ENCODE results near the gene RHOU.

DNA sequence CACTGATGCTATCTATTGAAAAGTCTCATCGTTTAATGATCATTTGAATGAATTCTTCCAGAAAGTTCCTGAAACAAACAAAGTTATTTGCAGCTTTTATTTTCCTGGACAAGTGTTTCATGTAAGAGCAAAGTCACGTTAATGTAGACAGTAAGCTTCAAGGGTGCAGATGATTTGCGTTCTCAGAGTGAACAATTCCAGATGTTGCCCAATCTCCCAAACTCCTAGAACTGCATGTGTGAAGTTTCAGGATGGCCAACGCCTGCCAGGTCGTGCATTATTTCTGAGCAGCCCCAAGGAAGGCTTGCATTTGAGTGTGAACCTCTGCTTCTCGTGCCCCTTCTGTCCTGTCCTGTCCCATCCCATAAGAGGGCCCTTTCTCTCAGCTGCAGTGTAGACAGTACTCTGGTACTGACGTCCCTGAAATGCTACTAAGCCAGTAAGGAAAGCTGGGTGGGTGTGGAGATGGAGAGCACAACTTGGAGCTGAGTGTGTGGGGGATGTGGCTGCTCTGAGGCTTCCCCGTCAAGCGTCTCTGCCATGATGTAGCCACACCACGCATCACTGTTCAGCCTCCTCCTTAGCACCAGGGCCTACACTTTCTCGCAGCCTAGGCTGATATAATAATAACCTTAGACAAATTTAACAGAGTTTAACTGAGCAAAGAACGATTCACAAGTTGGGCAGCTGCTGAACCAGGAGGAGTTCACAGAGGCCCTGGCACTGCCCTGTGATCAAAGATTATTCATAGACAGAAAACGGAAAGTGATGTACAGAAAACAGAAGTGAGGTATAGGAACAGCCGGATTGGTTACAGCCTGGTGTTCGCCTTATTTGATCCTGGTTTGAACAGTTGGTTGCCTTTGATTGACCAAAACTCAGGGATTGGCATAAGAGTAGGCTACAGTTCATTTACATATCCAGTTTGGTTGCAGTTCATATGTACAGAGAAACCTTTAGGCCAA lies 50.4 kb downstream of the RHOU start:
- TF ChIP-seq, protein P1, sequence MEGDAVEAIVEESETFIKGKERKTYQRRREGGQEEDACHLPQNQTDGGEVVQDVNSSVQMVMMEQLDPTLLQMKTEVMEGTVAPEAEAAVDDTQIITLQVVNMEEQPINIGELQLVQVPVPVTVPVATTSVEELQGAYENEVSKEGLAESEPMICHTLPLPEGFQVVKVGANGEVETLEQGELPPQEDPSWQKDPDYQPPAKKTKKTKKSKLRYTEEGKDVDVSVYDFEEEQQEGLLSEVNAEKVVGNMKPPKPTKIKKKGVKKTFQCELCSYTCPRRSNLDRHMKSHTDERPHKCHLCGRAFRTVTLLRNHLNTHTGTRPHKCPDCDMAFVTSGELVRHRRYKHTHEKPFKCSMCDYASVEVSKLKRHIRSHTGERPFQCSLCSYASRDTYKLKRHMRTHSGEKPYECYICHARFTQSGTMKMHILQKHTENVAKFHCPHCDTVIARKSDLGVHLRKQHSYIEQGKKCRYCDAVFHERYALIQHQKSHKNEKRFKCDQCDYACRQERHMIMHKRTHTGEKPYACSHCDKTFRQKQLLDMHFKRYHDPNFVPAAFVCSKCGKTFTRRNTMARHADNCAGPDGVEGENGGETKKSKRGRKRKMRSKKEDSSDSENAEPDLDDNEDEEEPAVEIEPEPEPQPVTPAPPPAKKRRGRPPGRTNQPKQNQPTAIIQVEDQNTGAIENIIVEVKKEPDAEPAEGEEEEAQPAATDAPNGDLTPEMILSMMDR (CRISPR knock-in tag; IDR thresholded peaks at IDR 0.05): no peak
- TF ChIP-seq ZC3H13 (CRISPR knock-in tag; IDR thresholded peaks at IDR 0.05) (no peak), SMYD3 (CRISPR knock-in tag; IDR thresholded peaks at IDR 0.05) (no peak), ZNF660 (CRISPR knock-in tag; IDR thresholded peaks at IDR 0.05; ENCODE audit: borderline replicate concordance, low read depth) (no peak), NR1H2 (CRISPR knock-in tag; IDR thresholded peaks at IDR 0.05; ENCODE audit: borderline replicate concordance, low read depth) (no peak)
- TF ChIP-seq, protein P2, sequence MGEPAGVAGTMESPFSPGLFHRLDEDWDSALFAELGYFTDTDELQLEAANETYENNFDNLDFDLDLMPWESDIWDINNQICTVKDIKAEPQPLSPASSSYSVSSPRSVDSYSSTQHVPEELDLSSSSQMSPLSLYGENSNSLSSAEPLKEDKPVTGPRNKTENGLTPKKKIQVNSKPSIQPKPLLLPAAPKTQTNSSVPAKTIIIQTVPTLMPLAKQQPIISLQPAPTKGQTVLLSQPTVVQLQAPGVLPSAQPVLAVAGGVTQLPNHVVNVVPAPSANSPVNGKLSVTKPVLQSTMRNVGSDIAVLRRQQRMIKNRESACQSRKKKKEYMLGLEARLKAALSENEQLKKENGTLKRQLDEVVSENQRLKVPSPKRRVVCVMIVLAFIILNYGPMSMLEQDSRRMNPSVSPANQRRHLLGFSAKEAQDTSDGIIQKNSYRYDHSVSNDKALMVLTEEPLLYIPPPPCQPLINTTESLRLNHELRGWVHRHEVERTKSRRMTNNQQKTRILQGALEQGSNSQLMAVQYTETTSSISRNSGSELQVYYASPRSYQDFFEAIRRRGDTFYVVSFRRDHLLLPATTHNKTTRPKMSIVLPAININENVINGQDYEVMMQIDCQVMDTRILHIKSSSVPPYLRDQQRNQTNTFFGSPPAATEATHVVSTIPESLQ (CRISPR knock-in tag; conservative IDR thresholded peaks at IDR 0.05): no peak
- TF ChIP-seq, protein P3, sequence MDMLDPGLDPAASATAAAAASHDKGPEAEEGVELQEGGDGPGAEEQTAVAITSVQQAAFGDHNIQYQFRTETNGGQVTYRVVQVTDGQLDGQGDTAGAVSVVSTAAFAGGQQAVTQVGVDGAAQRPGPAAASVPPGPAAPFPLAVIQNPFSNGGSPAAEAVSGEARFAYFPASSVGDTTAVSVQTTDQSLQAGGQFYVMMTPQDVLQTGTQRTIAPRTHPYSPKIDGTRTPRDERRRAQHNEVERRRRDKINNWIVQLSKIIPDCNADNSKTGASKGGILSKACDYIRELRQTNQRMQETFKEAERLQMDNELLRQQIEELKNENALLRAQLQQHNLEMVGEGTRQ (IDR thresholded peaks at IDR 0.05; ENCODE audit: low read depth, low read length): no peak
- TF ChIP-seq, protein P3 (CRISPR knock-in tag; IDR thresholded peaks at IDR 0.05; ENCODE audit: borderline replicate concordance): no peak
- TF ChIP-seq, protein P4, sequence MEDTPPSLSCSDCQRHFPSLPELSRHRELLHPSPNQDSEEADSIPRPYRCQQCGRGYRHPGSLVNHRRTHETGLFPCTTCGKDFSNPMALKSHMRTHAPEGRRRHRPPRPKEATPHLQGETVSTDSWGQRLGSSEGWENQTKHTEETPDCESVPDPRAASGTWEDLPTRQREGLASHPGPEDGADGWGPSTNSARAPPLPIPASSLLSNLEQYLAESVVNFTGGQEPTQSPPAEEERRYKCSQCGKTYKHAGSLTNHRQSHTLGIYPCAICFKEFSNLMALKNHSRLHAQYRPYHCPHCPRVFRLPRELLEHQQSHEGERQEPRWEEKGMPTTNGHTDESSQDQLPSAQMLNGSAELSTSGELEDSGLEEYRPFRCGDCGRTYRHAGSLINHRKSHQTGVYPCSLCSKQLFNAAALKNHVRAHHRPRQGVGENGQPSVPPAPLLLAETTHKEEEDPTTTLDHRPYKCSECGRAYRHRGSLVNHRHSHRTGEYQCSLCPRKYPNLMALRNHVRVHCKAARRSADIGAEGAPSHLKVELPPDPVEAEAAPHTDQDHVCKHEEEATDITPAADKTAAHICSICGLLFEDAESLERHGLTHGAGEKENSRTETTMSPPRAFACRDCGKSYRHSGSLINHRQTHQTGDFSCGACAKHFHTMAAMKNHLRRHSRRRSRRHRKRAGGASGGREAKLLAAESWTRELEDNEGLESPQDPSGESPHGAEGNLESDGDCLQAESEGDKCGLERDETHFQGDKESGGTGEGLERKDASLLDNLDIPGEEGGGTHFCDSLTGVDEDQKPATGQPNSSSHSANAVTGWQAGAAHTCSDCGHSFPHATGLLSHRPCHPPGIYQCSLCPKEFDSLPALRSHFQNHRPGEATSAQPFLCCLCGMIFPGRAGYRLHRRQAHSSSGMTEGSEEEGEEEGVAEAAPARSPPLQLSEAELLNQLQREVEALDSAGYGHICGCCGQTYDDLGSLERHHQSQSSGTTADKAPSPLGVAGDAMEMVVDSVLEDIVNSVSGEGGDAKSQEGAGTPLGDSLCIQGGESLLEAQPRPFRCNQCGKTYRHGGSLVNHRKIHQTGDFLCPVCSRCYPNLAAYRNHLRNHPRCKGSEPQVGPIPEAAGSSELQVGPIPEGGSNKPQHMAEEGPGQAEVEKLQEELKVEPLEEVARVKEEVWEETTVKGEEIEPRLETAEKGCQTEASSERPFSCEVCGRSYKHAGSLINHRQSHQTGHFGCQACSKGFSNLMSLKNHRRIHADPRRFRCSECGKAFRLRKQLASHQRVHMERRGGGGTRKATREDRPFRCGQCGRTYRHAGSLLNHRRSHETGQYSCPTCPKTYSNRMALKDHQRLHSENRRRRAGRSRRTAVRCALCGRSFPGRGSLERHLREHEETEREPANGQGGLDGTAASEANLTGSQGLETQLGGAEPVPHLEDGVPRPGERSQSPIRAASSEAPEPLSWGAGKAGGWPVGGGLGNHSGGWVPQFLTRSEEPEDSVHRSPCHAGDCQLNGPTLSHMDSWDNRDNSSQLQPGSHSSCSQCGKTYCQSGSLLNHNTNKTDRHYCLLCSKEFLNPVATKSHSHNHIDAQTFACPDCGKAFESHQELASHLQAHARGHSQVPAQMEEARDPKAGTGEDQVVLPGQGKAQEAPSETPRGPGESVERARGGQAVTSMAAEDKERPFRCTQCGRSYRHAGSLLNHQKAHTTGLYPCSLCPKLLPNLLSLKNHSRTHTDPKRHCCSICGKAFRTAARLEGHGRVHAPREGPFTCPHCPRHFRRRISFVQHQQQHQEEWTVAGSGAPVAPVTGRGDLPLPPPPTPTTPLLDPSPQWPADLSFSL (CRISPR knock-in tag; IDR thresholded peaks at IDR 0.05): no peak

All from HepG2 (cell line).